Esophagus squamous epithelium (tissue), 5 donors: Measurements from ENCODE around the gene RGMA. TPM values are rescaled to one million over a fixed set of nuclear protein-coding genes. Genes with fewer than 3 reads are reported as not detected.

ENCODE experiments used
- DNase-seq: peaks from one replicate; lab custom pipeline; 2025; lab: John Stamatoyannopoulos, UW
- H3K27ac ChIP-seq, 4 donors: fragments of 200-600 bp; sonication (generic); one replicate each; pipeline ENCODE4 v1.5.1; 2016 to 2019; ENCODE audit warnings: mild to moderate bottlenecking in 1 of 4
- H3K27me3 ChIP-seq, 4 donors: fragments of 200-600 bp; sonication (generic); 1 replicate in 3 of 4; 2 replicates in 1 of 4; pipeline versions ENCODE4 v1.5.1 to v1.6.0; 2017 to 2021; ENCODE audit warnings: antibody characterized with exemption in 1 of 4
- H3K36me3 ChIP-seq, 3 donors: fragments of 200-600 bp; sonication (generic); one replicate each; pipeline ENCODE4 v1.5.1; 2016 to 2019
- H3K4me1 ChIP-seq, 3 donors: fragments of 200-600 bp; sonication (generic); one replicate each; pipeline ENCODE4 v1.5.1; 2017 to 2019
- H3K4me3 ChIP-seq, 4 donors: fragments of 200-600 bp; sonication (generic); 1 replicate in 3 of 4; 2 replicates in 1 of 4; pipeline ENCODE4 v1.5.1; 2016 to 2019; ENCODE audit warnings: mild to moderate bottlenecking in 2 of 4, moderate library complexity in 1 of 4
- H3K9me3 ChIP-seq, 3 donors: fragments of 200-600 bp; sonication (generic); one replicate each; pipeline ENCODE4 v1.5.1; 2016 to 2019
- CTCF ChIP-seq, 6 experiments: fragments of 450-650 bp in 4 of 6; fragments of 200-600 bp in 2 of 6; sonication (generic) in 2 of 6; IDR thresholded peaks; one replicate each; pipeline ENCODE4 v1.5.1; 2016 to 2019; ENCODE audit warnings: antibody characterized with exemption in 6 of 6, mild to moderate bottlenecking in 4 of 6, moderate library complexity in 4 of 6
- POLR2A ChIP-seq, 4 donors: fragments of 450-650 bp; IDR thresholded peaks; one replicate each; pipeline ENCODE4 v1.6.1; 2017; ENCODE audit warnings: antibody characterized with exemption in 4 of 4, mild to moderate bottlenecking in 4 of 4, moderate library complexity in 3 of 4
- WGBS, 2 donors: methylation state at CpG; one replicate each; pipeline ENCODE4 v1.1.5; 2018; 5-methylcytosine and 5-hydroxymethylcytosine counted together
- intact Hi-C: fragments of 100-400 bp; cut with DNase I; formaldehyde crosslinking; loops from one replicate; pipeline ENCODE4 v1.15.0; 2022
- total RNA-seq, 4 donors: library from RNA; depleted of rRNA; stranded (reverse); fragments of >200 nt; gene quantifications; one replicate each; pipeline ENCODE4 v1.1.0, GENCODE V29; 2016
- donor health status: DM: yes; HTN: yes; CAD: no.

Gene RGMA
- total RNA-seq, 4 donors from 2014 or later = 18.8 to 74.7 (median 47.1) TPM

- Histone ChIP-seq H3K27me3 (peaks cover 0 to 4% (median 0%) of the 10 kb centered on the region in 4 donors), H3K9me3 (no peaks in the 10 kb centered on the region), H3K4me1 (peaks cover 9 to 98% (median 26%) of the 10 kb centered on the region in 3 donors), H3K27ac (peak overlapping the region in 3 of 4 donors; percentile 38 to 59 (median 49)), H3K36me3 (peaks cover 0 to 9% (median 0%) of the 10 kb centered on the region in 3 donors), H3K4me3 (no peak overlapping the region)
- WGBS, 2 donors = 53 to 77% methylated on average over 6 of the region's 6 CpGs
- intact Hi-C loops = no loop called here
- TF ChIP-seq POLR2A (IDR thresholded peaks at IDR 0.05) = no peak
- TF ChIP-seq CTCF (IDR thresholded peaks at IDR 0.05) = no peak
- no peak for DNase-seq
Observed at GRCh38 chr15:93080451-93080850, 8.6 kb downstream of the RGMA start.

GRCh38 chr15:93076875-93077274 is 12.1 kb downstream of the RGMA start:
- Histone ChIP-seq H3K4me3 (no peak overlapping the region), H3K9me3 (no peaks in the 10 kb centered on the region), H3K27me3 (peaks cover 0 to 34% (median 0%) of the 10 kb centered on the region in 4 donors), H3K36me3 (no peaks in the 10 kb centered on the region), H3K27ac (peak overlapping the region; percentile 26 to 94 (median 49)), H3K4me1 (peaks cover 24 to 100% (median 35%) of the 10 kb centered on the region in 3 donors)
- DNase-seq = no peak
- 46 to 47% methylated on average over 5 of the region's 5 CpGs for WGBS, 2 donors
- TF ChIP-seq CTCF (IDR thresholded peaks at IDR 0.05) (peak in 1 of 6 experiments; percentile 5), POLR2A (IDR thresholded peaks at IDR 0.05) (no peak)
- intact Hi-C loops = no loop called here

GRCh38 chr15:93076217-93076616 is 12.8 kb downstream of the RGMA start:
- no peak for DNase-seq
- Histone ChIP-seq H3K4me3 (no peak overlapping the region), H3K27me3 (peaks cover 0 to 36% (median 0%) of the 10 kb centered on the region in 4 donors), H3K9me3 (no peaks in the 10 kb centered on the region), H3K27ac (peak overlapping the region in 3 of 4 donors; percentile 30 to 94 (median 68)), H3K4me1 (peaks cover 24 to 100% (median 33%) of the 10 kb centered on the region in 3 donors), H3K36me3 (no peaks in the 10 kb centered on the region)
- WGBS, 2 donors = 73% methylated on average over 1 of the region's 1 CpG; no CpG with 5 or more reads in 1 of the 2 donors
- intact Hi-C loops = no loop called here
- TF ChIP-seq CTCF (IDR thresholded peaks at IDR 0.05) = no peak
- TF ChIP-seq POLR2A (IDR thresholded peaks at IDR 0.05) = no peak

GRCh38 chr15:93074599-93074998 is 14.4 kb downstream of the RGMA start:
- no peaks in the 10 kb centered on the region for H3K9me3 ChIP-seq
- DNase-seq = no peak

More at GRCh38 chr15:93074599-93074998, 14.4 kb downstream of the RGMA start:
- no peak overlapping the region for H3K4me3 ChIP-seq
- H3K4me1 ChIP-seq = peaks cover 28 to 100% (median 34%) of the 10 kb centered on the region in 3 donors
- peaks cover 0 to 40% (median 0%) of the 10 kb centered on the region in 4 donors for H3K27me3 ChIP-seq
- WGBS, 2 donors = 81 to 90% methylated on average over 12 to 13 of the region's 13 CpGs
- TF ChIP-seq CTCF (IDR thresholded peaks at IDR 0.05) (no peak), POLR2A (IDR thresholded peaks at IDR 0.05) (no peak)
- peak overlapping the region in 2 of 4 donors; percentile 27 to 94 for H3K27ac ChIP-seq
- intact Hi-C loops = no loop called here
- peaks cover 0 to 3% (median 0%) of the 10 kb centered on the region in 3 donors for H3K36me3 ChIP-seq
